ENCODE measurements around the gene MAP3K1. TPM values are rescaled to one million over a fixed set of nuclear protein-coding genes. Genes with fewer than 3 reads are reported as not detected.

MAP3K1 gene
- total and polyA plus RNA-seq, 4 experiments from 2014 or later: 41.6 to 146 (median 109) TPM

GRCh38 chr5:56861893-56862485 is 46.6 kb downstream of the MAP3K1 start:
- Histone ChIP-seq H3K9me3 (ENCODE audit: control insufficient read depth in 1 of 2, low read length in 2 of 2) (no peaks in the 10 kb centered on the region), H3K4me3 (ENCODE audit: low read length in 2 of 2) (no peak overlapping the region), H3K27me3 (ENCODE audit: insufficient read depth, low read length) (no peaks in the 10 kb centered on the region), H3K27ac (ENCODE audit: low read depth, low read length) (no peak overlapping the region), H3K4me1 (ENCODE audit: insufficient read depth, low read length) (peaks cover 13% of the 10 kb centered on the region), H3K36me3 (ENCODE audit: insufficient read depth, low read length) (peaks cover 52% of the 10 kb centered on the region)
- peak overlapping the region in 5 of 7 donors; percentile 25 to 78 (median 39) for H3K27ac Mint-ChIP-seq
- no peaks in the 10 kb centered on the region for H3K27me3 Mint-ChIP-seq
- CTCF ChIA-PET (ENCODE audit: partially characterized antibody): interaction anchor here (0.7 to 4.8 kb wide), 2 partner anchors 416 to 591 kb away, joined by 3 to 18 read pairs; no protein-coding TSS in a partner anchor
- H3K4me3 Mint-ChIP-seq: no peak overlapping the region
- POLR2A ChIA-PET (ENCODE audit: partially characterized antibody): interaction anchor here (1.0 kb wide), 1 partner anchor 193 kb away, joined by 3 read pairs; no protein-coding TSS in a partner anchor
- H3K9me3 Mint-ChIP-seq: no peaks in the 10 kb centered on the region
- intact Hi-C loops (cut with micrococcal nuclease): no loop called here
- peaks cover 45 to 75% of the 10 kb centered on the region in 2 donors for H3K36me3 Mint-ChIP-seq
- peaks cover 17 to 38% (median 25%) of the 10 kb centered on the region in 4 donors for H3K4me1 Mint-ChIP-seq
- DNase-seq: no peak

GRCh38 chr5:56862909-56863308 is 47.6 kb downstream of the MAP3K1 start:
- H3K27me3 Mint-ChIP-seq: no peaks in the 10 kb centered on the region

GRCh38 chr5:56871777-56872176 is 56.4 kb downstream of the MAP3K1 start:
- peaks cover 21 to 43% (median 32%) of the 10 kb centered on the region in 4 donors for H3K4me1 Mint-ChIP-seq
- peaks cover 62 to 84% of the 10 kb centered on the region in 2 donors for H3K36me3 Mint-ChIP-seq
- H3K4me1 ChIP-seq (ENCODE audit: insufficient read depth, low read length): peaks cover 21% of the 10 kb centered on the region
- no peak for DNase-seq
- H3K9me3 ChIP-seq (ENCODE audit: control insufficient read depth in 1 of 2, low read length in 2 of 2): no peaks in the 10 kb centered on the region
- no peak overlapping the region for H3K4me3 ChIP-seq (ENCODE audit: low read length in 2 of 2)
- H3K4me3 Mint-ChIP-seq: peak overlapping the region in 3 of 8 donors; percentile 1 to 4 (median 2)
- intact Hi-C loops (cut with micrococcal nuclease): loop anchor here (2.0 kb wide), 1 partner anchor 17 kb away; no protein-coding TSS in a partner anchor
- POLR2A ChIA-PET (ENCODE audit: partially characterized antibody): no interaction called here
- no peaks in the 10 kb centered on the region for H3K9me3 Mint-ChIP-seq
- CTCF ChIA-PET (ENCODE audit: partially characterized antibody): interaction anchor here (1.1 kb wide), 1 partner anchor 601 kb away, joined by 3 read pairs; no protein-coding TSS in a partner anchor
- H3K27ac Mint-ChIP-seq: peak overlapping the region in 4 of 7 donors; percentile 0 to 62 (median 27)
- H3K27me3 Mint-ChIP-seq: no peaks in the 10 kb centered on the region
- no peak overlapping the region for H3K27ac ChIP-seq (ENCODE audit: low read depth, low read length)
- peaks cover 86% of the 10 kb centered on the region for H3K36me3 ChIP-seq (ENCODE audit: insufficient read depth, low read length)
- H3K27me3 ChIP-seq (ENCODE audit: insufficient read depth, low read length): no peaks in the 10 kb centered on the region

More at GRCh38 chr5:56862909-56863308, 47.6 kb downstream of the MAP3K1 start:
- peak in 2 of 5 donors; percentile 9 to 18 for DNase-seq
- Mint-ChIP-seq H3K9me3 (no peaks in the 10 kb centered on the region), H3K4me3 (no peak overlapping the region), H3K4me1 (peaks cover 13 to 32% (median 23%) of the 10 kb centered on the region in 4 donors), H3K27ac (peak overlapping the region in 1 of 7 donors; percentile 20), H3K36me3 (peaks cover 45 to 77% of the 10 kb centered on the region in 2 donors)
- H3K4me1 ChIP-seq (ENCODE audit: insufficient read depth, low read length): peaks cover 9% of the 10 kb centered on the region
- H3K9me3 ChIP-seq (ENCODE audit: control insufficient read depth in 1 of 2, low read length in 2 of 2): no peaks in the 10 kb centered on the region
- ChIA-PET CTCF (ENCODE audit: partially characterized antibody) (interaction anchor here (4.8 kb wide), 1 partner anchor 592 kb away, joined by 18 read pairs; no protein-coding TSS in a partner anchor), POLR2A (ENCODE audit: partially characterized antibody) (no interaction called here)
- intact Hi-C loops (cut with micrococcal nuclease): no loop called here
- no peak overlapping the region for H3K4me3 ChIP-seq (ENCODE audit: low read length in 2 of 2)
- H3K27me3 ChIP-seq (ENCODE audit: insufficient read depth, low read length): no peaks in the 10 kb centered on the region
- H3K36me3 ChIP-seq (ENCODE audit: insufficient read depth, low read length): peaks cover 55% of the 10 kb centered on the region
- no peak overlapping the region for H3K27ac ChIP-seq (ENCODE audit: low read depth, low read length)

GRCh38 chr5:56873056-56873455 is 57.7 kb downstream of the MAP3K1 start:
- Histone ChIP-seq H3K27ac (ENCODE audit: low read depth, low read length) (no peak overlapping the region), H3K36me3 (ENCODE audit: insufficient read depth, low read length) (peaks cover 79% of the 10 kb centered on the region), H3K9me3 (ENCODE audit: control insufficient read depth in 1 of 2, low read length in 2 of 2) (no peaks in the 10 kb centered on the region), H3K4me1 (ENCODE audit: insufficient read depth, low read length) (peaks cover 21% of the 10 kb centered on the region), H3K27me3 (ENCODE audit: insufficient read depth, low read length) (no peaks in the 10 kb centered on the region), H3K4me3 (ENCODE audit: low read length in 2 of 2) (no peak overlapping the region)
- no peak for DNase-seq
- intact Hi-C loops (cut with micrococcal nuclease): no loop called here
- CTCF ChIA-PET (ENCODE audit: partially characterized antibody): interaction anchor here (1.0 to 3.1 kb wide), 6 partner anchors 15 to 612 kb away, joined by 3 to 14 read pairs (median 4); no protein-coding TSS in a partner anchor
- no peaks in the 10 kb centered on the region for H3K27me3 Mint-ChIP-seq
- no peaks in the 10 kb centered on the region for H3K9me3 Mint-ChIP-seq
- POLR2A ChIA-PET (ENCODE audit: partially characterized antibody): no interaction called here
- H3K4me3 Mint-ChIP-seq: peak overlapping the region in 2 of 8 donors; percentile 31 to 35
- H3K36me3 Mint-ChIP-seq: peaks cover 71 to 87% of the 10 kb centered on the region in 2 donors
- H3K4me1 Mint-ChIP-seq: peaks cover 27 to 47% (median 33%) of the 10 kb centered on the region in 4 donors
- peak overlapping the region in 5 of 7 donors; percentile 23 to 92 (median 83) for H3K27ac Mint-ChIP-seq

- Mint-ChIP-seq H3K27ac (peak overlapping the region in 2 of 7 donors; percentile 0 to 43), H3K4me1 (peaks cover 28 to 45% (median 30%) of the 10 kb centered on the region in 4 donors), H3K4me3 (no peak overlapping the region), H3K27me3 (no peaks in the 10 kb centered on the region), H3K9me3 (no peaks in the 10 kb centered on the region), H3K36me3 (peaks cover 74 to 89% of the 10 kb centered on the region in 2 donors)
- no peak for DNase-seq
- CTCF ChIA-PET (ENCODE audit: partially characterized antibody): no interaction called here
- no peak overlapping the region for H3K4me3 ChIP-seq (ENCODE audit: low read length in 2 of 2)
- POLR2A ChIA-PET (ENCODE audit: partially characterized antibody): no interaction called here
- no peaks in the 10 kb centered on the region for H3K9me3 ChIP-seq (ENCODE audit: control insufficient read depth in 1 of 2, low read length in 2 of 2)
- no peaks in the 10 kb centered on the region for H3K27me3 ChIP-seq (ENCODE audit: insufficient read depth, low read length)
- no peak overlapping the region for H3K27ac ChIP-seq (ENCODE audit: low read depth, low read length)
- intact Hi-C loops (cut with micrococcal nuclease): no loop called here
- H3K4me1 ChIP-seq (ENCODE audit: insufficient read depth, low read length): peaks cover 21% of the 10 kb centered on the region
- peaks cover 80% of the 10 kb centered on the region for H3K36me3 ChIP-seq (ENCODE audit: insufficient read depth, low read length)
Measured at GRCh38 chr5:56876327-56876726, 61.0 kb downstream of the MAP3K1 start.

- Mint-ChIP-seq H3K27ac (peak overlapping the region in 2 of 7 donors; percentile 38 to 43), H3K36me3 (peaks cover 71 to 90% of the 10 kb centered on the region in 2 donors), H3K4me3 (no peak overlapping the region), H3K27me3 (no peaks in the 10 kb centered on the region), H3K9me3 (no peaks in the 10 kb centered on the region), H3K4me1 (peaks cover 11 to 34% (median 23%) of the 10 kb centered on the region in 4 donors)
- Histone ChIP-seq H3K36me3 (ENCODE audit: insufficient read depth, low read length) (peaks cover 82% of the 10 kb centered on the region), H3K4me1 (ENCODE audit: insufficient read depth, low read length) (peaks cover 13% of the 10 kb centered on the region), H3K27ac (ENCODE audit: low read depth, low read length) (no peak overlapping the region), H3K9me3 (ENCODE audit: control insufficient read depth in 1 of 2, low read length in 2 of 2) (no peaks in the 10 kb centered on the region), H3K27me3 (ENCODE audit: insufficient read depth, low read length) (no peaks in the 10 kb centered on the region), H3K4me3 (ENCODE audit: low read length in 2 of 2) (no peak overlapping the region)
- CTCF ChIA-PET (ENCODE audit: partially characterized antibody): no interaction called here
- POLR2A ChIA-PET (ENCODE audit: partially characterized antibody): no interaction called here
- no peak for DNase-seq
- intact Hi-C loops (cut with micrococcal nuclease): no loop called here
Measured at GRCh38 chr5:56881571-56881970, 66.2 kb downstream of the MAP3K1 start.

GRCh38 chr5:56893251-56893951 is 78.1 kb downstream of the MAP3K1 start:
- no peaks in the 10 kb centered on the region for H3K4me1 ChIP-seq (ENCODE audit: insufficient read depth, low read length)
- no peaks in the 10 kb centered on the region for H3K9me3 ChIP-seq (ENCODE audit: control insufficient read depth in 1 of 2, low read length in 2 of 2)
- H3K27ac Mint-ChIP-seq: peak overlapping the region in 3 of 7 donors; percentile 21 to 70 (median 42)
- no peak for DNase-seq
- peaks cover 54 to 74% of the 10 kb centered on the region in 2 donors for H3K36me3 Mint-ChIP-seq
- H3K4me1 Mint-ChIP-seq: peaks cover 8 to 26% (median 11%) of the 10 kb centered on the region in 4 donors
- no peak overlapping the region for H3K4me3 ChIP-seq (ENCODE audit: low read length in 2 of 2)
- no peak overlapping the region for H3K4me3 Mint-ChIP-seq
- H3K27me3 Mint-ChIP-seq: no peaks in the 10 kb centered on the region
- peaks cover 41% of the 10 kb centered on the region for H3K36me3 ChIP-seq (ENCODE audit: insufficient read depth, low read length)
- ChIA-PET POLR2A (ENCODE audit: partially characterized antibody) (no interaction called here), CTCF (ENCODE audit: partially characterized antibody) (interaction anchor here (0.6 to 2.1 kb wide), 4 partner anchors 245 to 629 kb away, joined by 3 to 4 read pairs (median 4); no protein-coding TSS in a partner anchor)
- no peaks in the 10 kb centered on the region for H3K9me3 Mint-ChIP-seq
- no peak overlapping the region for H3K27ac ChIP-seq (ENCODE audit: low read depth, low read length)
- intact Hi-C loops (cut with micrococcal nuclease): loop anchor here (2.0 kb wide), 1 partner anchor 623 kb away; no protein-coding TSS in a partner anchor
- no peaks in the 10 kb centered on the region for H3K27me3 ChIP-seq (ENCODE audit: insufficient read depth, low read length)

Measured in CD4-positive, alpha-beta memory T cell (primary cell).